WTC11 (cell line): Measurements from ENCODE around the gene STK33.

Experiments used
- E2F4 ChIP-seq: sonication (generic); formaldehyde crosslinking; IDR thresholded peaks from 2 replicates; pipeline ENCODE4 v1.8.1; 2022; ENCODE audit warnings: low read depth, mild to moderate bottlenecking, moderate library complexity, missing genetic modification reagents, borderline replicate concordance
- ETV6 ChIP-seq: sonication (generic); formaldehyde crosslinking; IDR thresholded peaks from 2 replicates; pipeline ENCODE4 v1.8.1; 2022; ENCODE audit warnings: mild to moderate bottlenecking, missing genetic modification reagents

DNA sequence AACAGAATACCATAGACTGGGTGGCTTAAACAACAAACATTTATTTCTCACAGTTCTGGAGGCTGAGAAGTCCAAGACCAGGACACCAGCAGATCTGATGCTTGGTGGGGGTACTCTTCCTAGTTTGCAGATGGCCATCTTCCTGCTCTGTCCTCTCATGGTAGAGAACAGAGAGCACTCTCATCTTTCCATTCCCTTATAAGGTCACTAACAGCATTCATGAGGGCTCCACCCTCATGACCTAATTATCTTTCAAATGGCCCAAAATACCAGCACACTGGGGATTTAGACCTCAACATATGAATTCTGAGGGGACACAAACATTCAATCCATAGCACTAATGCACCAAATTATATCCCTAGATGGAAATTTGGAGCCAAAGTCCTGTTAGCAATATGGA is 6.1 kb downstream of the STK33 start:
- TF ChIP-seq ETV6 (CRISPR knock-in tag) (no peak), E2F4 (CRISPR knock-in tag) (no peak)
